GM19395 (cell line): ENCODE data around the gene ANKMY1.

Experiments used
- ATAC-seq: cut with Tn5 transposase; IDR thresholded peaks from one replicate; pipeline ENCODE4 v1.9.1; 2021; ENCODE audit warnings: mild to moderate bottlenecking, moderate library complexity; ENCODE audit not compliant: unreplicated experiment

Gene ANKMY1

GRCh38 chr2:240451791-240452461 is 105.9 kb downstream of the ANKMY1 start:
- ATAC-seq, result no peak

- no peak for ATAC-seq
These were observed 106.6 kb downstream of the ANKMY1 start for GRCh38 chr2:240451108-240451611.

- no peak for ATAC-seq
These were observed 107.2 kb downstream of the ANKMY1 start for GRCh38 chr2:240450532-240451107.

GRCh38 chr2:240449764-240450531 is 107.8 kb downstream of the ANKMY1 start:
- no peak for ATAC-seq

GRCh38 chr2:240448387-240449274 is 109.2 kb downstream of the ANKMY1 start:
- no peak for ATAC-seq

GRCh38 chr2:240447934-240448333 is 109.9 kb downstream of the ANKMY1 start:
- ATAC-seq, result no peak

GRCh38 chr2:240447331-240447730 is 110.5 kb downstream of the ANKMY1 start:
- no peak for ATAC-seq

GRCh38 chr2:240446664-240447175 is 111.1 kb downstream of the ANKMY1 start:
- no peak for ATAC-seq

- no peak for ATAC-seq
These were observed 111.7 kb downstream of the ANKMY1 start for GRCh38 chr2:240445961-240446663.

- no peak for ATAC-seq
These were observed 113.3 kb downstream of the ANKMY1 start for GRCh38 chr2:240444464-240444863.

- ATAC-seq, result no peak
These were observed 113.9 kb downstream of the ANKMY1 start for GRCh38 chr2:240443891-240444301.

GRCh38 chr2:240442891-240443715 is 114.7 kb downstream of the ANKMY1 start:
- ATAC-seq, result no peak

- ATAC-seq, result no peak
These were observed 115.8 kb downstream of the ANKMY1 start for GRCh38 chr2:240441993-240442411.

GRCh38 chr2:240441326-240441992 is 116.3 kb downstream of the ANKMY1 start:
- no peak for ATAC-seq

GRCh38 chr2:240440704-240441320 is 117.0 kb downstream of the ANKMY1 start:
- no peak for ATAC-seq

GRCh38 chr2:240440251-240440650 is 117.5 kb downstream of the ANKMY1 start:
- no peak for ATAC-seq

- no peak for ATAC-seq
These were observed 118.1 kb downstream of the ANKMY1 start for GRCh38 chr2:240439698-240440151.
